GM19023 (cell line): Measurements from ENCODE around the gene TCTN2.

Experiments used
- ATAC-seq: cut with Tn5 transposase; IDR thresholded peaks from one replicate; pipeline ENCODE4 v1.9.1; 2021; ENCODE audit warnings: mild to moderate bottlenecking, moderate library complexity; ENCODE audit not compliant: unreplicated experiment

TCTN2 gene

DNA sequence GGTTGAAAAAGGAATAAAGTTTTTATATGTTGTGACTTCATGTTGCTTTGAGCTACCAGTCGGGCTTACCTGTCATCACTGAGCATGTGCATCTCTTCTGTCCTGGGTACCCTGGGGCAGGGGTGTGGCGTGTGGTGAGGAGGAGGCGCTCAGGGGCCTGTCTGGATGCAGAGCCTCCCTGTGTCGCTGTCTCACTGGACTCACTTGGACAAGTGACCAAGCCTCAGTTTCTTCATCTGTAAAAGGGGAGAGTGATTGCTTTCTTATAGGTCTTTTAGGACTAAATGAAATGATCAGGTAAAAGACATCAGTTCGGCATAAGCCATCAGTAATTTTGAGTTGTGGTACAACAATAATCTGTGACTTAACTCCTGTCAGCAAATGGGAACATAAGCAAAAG lies 63.4 kb downstream of the TCTN2 start:
- no peak for ATAC-seq

DNA sequence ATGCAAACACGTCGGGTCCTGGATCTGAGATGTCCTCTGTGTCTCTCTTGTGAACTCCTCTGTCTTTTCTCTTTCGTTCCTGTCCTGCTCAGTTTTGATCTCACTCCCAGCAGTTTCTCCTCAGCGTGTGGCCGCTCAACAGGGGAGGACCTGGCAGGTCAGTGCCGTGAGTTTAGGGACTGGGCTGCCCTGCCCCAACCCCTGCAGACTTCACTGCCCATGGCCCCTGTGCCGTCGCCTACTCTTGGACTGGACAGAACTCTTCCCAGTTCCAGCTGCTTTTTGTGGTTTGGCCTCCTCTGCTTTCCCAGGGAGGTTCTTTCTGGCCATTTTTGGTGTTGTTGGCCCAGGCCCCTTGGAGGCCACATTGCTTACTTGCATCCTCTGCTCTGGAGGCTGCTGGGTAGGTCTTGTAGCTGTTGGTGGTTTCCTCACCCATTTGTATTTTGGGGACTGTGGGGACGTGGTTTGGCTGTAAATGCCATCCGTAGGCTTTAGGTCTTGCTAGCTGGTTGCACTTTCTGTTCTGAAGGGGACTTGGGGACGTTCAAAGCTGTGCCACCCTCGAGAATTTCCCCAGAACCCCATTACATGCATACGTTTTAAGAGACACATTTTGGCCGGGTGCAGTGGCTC lies 71.1 kb downstream of the TCTN2 start:
- ATAC-seq, result no peak

DNA sequence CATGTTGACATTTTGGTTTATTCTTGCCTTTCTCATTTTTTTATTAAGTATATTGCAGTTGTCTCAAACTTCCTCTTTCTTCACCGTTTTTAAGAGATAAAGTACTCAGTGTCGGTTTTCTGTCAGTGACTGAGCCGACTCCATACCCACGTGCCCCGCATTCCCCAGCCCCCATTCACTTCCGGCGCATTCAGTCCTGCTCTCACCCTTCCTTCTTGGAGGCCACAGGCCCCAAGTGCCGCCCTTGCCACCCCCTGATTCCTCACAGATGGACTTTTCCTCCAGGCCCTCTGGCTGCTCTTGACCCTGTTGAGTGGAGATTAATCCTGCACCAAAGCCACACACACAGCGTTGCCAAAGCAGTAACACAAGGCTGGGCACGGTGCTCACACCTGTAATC lies 72.1 kb downstream of the TCTN2 start:
- ATAC-seq, result no peak

DNA sequence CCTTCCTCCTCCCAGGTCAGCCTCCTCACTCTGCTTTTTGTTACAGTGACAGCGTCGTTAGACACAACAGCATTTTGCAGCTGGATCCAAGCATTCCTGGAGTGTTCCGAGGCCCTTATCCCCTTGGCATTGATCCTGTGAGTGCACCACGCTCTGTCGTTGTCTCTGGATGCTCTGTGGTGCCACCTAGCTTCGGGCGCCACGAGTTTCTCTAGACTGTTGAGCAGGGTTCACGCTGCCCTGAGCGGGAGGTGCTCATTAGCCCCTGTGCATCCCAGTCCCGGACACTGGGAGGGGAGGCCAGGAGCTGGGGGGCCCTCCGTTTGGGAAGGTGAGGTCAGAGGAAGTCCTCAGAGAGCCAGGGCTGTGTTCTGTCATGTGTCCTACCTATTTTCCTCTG lies 73.9 kb downstream of the TCTN2 start:
- ATAC-seq, result no peak

DNA sequence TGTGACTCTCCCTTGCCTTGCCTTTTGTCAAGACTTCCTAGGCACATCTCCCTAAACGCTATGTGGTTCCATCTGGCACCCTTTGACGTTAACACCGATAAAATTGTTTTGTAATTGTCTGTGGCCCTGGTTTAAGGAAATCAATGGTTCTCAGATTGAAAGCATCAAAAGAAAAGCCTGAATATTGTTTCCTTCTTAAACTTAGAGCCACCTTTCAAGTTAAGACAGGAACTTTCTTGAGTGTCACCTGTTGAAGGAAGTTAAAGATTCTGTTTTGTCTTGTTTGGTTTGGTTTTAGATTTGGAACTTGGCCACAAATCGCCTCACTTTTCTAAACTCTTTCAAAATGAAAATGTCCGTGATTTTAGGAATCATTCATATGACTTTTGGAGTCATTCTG lies 76.4 kb downstream of the TCTN2 start:
- ATAC-seq, result no peak

- ATAC-seq, result no peak
Measured at GRCh38 chr12:123748161-123748560, 77.2 kb downstream of the TCTN2 start.

GRCh38 chr12:123748661-123749060 lies 77.7 kb downstream of the TCTN2 start:
- no peak for ATAC-seq

GRCh38 chr12:123749355-123749754 lies 78.4 kb downstream of the TCTN2 start:
- no peak for ATAC-seq

GRCh38 chr12:123750159-123750656 lies 79.3 kb downstream of the TCTN2 start:
- no peak for ATAC-seq

DNA sequence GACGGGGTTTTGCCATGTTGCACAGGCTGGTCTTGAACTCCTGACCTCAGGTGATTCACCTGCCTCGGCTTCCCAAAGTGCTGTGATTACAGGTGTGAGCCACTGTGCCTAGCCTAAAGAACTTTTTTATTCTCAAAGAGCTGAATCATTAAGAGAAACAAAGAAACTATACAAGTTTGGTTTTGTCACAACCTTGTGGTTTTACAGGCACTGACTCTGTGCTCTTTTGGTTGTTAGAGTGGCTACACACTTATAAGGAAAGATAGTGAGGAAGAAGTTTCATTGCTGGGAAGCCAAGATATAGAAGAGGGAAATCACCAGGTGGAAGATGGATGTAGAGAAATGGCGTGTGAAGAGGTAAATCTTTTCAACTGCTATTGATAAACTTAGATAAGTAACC lies 81.1 kb downstream of the TCTN2 start:
- no peak for ATAC-seq

- no peak for ATAC-seq
Measured at GRCh38 chr12:123754041-123754772, 83.3 kb downstream of the TCTN2 start.

DNA sequence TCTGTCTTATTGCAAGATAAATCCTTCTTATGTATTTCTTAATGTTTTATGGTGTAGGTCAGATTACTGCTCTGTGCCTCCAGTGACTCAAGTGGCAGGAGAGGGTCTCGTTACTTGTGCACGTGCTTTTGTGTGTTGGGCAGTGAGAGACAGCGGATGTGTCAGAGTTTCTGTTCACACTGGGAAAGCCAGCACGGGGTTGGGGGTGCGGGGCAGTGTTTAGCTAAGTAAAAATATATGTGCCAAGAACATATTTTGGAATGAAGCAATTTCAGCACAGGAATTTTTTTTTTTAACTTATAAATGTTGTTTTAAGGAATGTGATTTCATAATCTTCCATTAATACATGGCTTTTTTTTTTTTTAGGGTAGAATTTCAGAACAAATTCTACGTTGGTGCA lies 86.6 kb downstream of the TCTN2 start:
- no peak for ATAC-seq
